OCI-LY7 (cell line): ENCODE results near the gene KCNG4. TPM values are rescaled to one million over a fixed set of nuclear protein-coding genes. Genes with fewer than 3 reads are reported as not detected.

ENCODE experiments used
- BruUV-seq: library from RNA; stranded (reverse); fragments of 400-500 nt; replicated peaks from 2 replicates; lab custom pipeline; 2021; lab: Mats Ljungman, UMichigan
- CTCF ChIA-PET: fragments of 300-600 bp; sonication (Branson Sonifier 250); formaldehyde crosslinking; loops from one replicate; lab custom pipeline; 2022; ENCODE audit warnings: antibody characterized with exemption; ENCODE audit not compliant: unreplicated experiment; lab: Charles Lee
- POLR2A ChIA-PET: fragments of 300-600 bp; sonication (Branson Sonifier 250); formaldehyde crosslinking; loops from one replicate; lab custom pipeline; 2022; ENCODE audit warnings: antibody characterized with exemption; lab: Charles Lee
- DNase-seq: peaks from one replicate; pipeline ENCODE4 v3.0.0-alpha.2; 2015; ENCODE audit warnings: low spot score
- H2AFZ ChIP-seq: fragments of 200-600 bp; sonication (generic), shearing (Covaris generic); 2 replicates; pipeline ENCODE4 v1.6.1; 2014; ENCODE audit warnings: mild to moderate bottlenecking, antibody characterized with exemption, low read length, moderate library complexity
- H3K27ac ChIP-seq: fragments of 200-600 bp; sonication (generic); 2 replicates; pipeline ENCODE4 v1.5.1; 2014; ENCODE audit warnings: mixed run types, low read depth, mild to moderate bottlenecking, moderate library complexity, low read length, inconsistent platforms; ENCODE audit not compliant: poor library complexity, severe bottlenecking
- H3K36me3 ChIP-seq: fragments of 200-600 bp; sonication (generic); 2 replicates; pipeline ENCODE4 v1.6.1; 2014; ENCODE audit warnings: mild to moderate bottlenecking, antibody characterized with exemption, low read length, moderate library complexity, mixed read lengths; ENCODE audit not compliant: insufficient read depth
- H3K4me1 ChIP-seq: fragments of 200-600 bp; sonication (generic); 2 replicates; pipeline ENCODE4 v1.5.1; 2014; ENCODE audit warnings: mild to moderate bottlenecking, low read length; ENCODE audit not compliant: insufficient read depth, poor library complexity, severe bottlenecking
- H3K4me2 ChIP-seq: fragments of 200-600 bp; sonication (generic); 2 replicates; pipeline ENCODE4 v1.6.1; 2014; ENCODE audit warnings: mild to moderate bottlenecking, low read length
- H3K4me3 ChIP-seq: fragments of 200-600 bp; sonication (generic); 2 replicates; pipeline ENCODE4 v1.5.1; 2014; ENCODE audit warnings: mild to moderate bottlenecking, low read depth, low read length; ENCODE audit not compliant: poor library complexity, severe bottlenecking
- H3K79me2 ChIP-seq: fragments of 200-600 bp; sonication (generic); 2 replicates; pipeline ENCODE4 v1.6.1; 2016; ENCODE audit warnings: low read depth, mild to moderate bottlenecking, low read length, moderate library complexity, mixed read lengths; ENCODE audit not compliant: insufficient read depth
- H3K9me2 ChIP-seq: fragments of 200-600 bp; sonication (generic); 2 replicates; pipeline ENCODE4 v1.6.1; 2016; ENCODE audit warnings: mild to moderate bottlenecking, low read length, mixed read lengths; ENCODE audit not compliant: insufficient read depth
- H3K9me3 ChIP-seq: fragments of 200-600 bp; sonication (generic); 2 replicates; pipeline ENCODE4 v1.6.1; 2014; ENCODE audit warnings: mild to moderate bottlenecking, mixed run types, low read length, mixed read lengths
- H4K20me1 ChIP-seq: fragments of 200-600 bp; sonication (generic); 2 replicates; pipeline ENCODE4 v1.6.1; 2014; ENCODE audit warnings: mild to moderate bottlenecking, antibody characterized with exemption, low read length, moderate library complexity, mixed read lengths; ENCODE audit not compliant: insufficient read depth
- EZH2phosphoT487 ChIP-seq: fragments of 200-600 bp; sonication (generic); IDR thresholded peaks from 2 replicates; pipeline ENCODE4 v1.6.1; 2018; ENCODE audit warnings: low read depth, borderline replicate concordance, mild to moderate bottlenecking, mixed run types, antibody characterized with exemption, low read length, moderate library complexity, mixed read lengths
- intact Hi-C: fragments of 100-400 bp; cut with micrococcal nuclease; formaldehyde crosslinking; loops from one replicate; pipeline ENCODE4 v1.10.0; 2022; ENCODE audit not compliant: unreplicated experiment
- total RNA-seq, 2 experiments: library from RNA; depleted of rRNA in 1 of 2; stranded (reverse); fragments of >200 nt in 1 of 2; shearing (Covaris generic) in 1 of 2; gene quantifications; 2 replicates each; pipeline ENCODE4 v1.2.3, GENCODE V29; 2014 to 2022
- TF ChIP-seq, protein P1 (sequence below): fragments of 200-600 bp; sonication (generic); conservative IDR thresholded peaks from 2 replicates; pipeline ENCODE4 v1.5.1; 2014; ENCODE audit warnings: mild to moderate bottlenecking, antibody characterized with exemption, low read length, moderate library complexity, mixed read lengths

The KCNG4 gene
- total RNA-seq, 2 experiments from 2014 or later = not detected

DNA sequence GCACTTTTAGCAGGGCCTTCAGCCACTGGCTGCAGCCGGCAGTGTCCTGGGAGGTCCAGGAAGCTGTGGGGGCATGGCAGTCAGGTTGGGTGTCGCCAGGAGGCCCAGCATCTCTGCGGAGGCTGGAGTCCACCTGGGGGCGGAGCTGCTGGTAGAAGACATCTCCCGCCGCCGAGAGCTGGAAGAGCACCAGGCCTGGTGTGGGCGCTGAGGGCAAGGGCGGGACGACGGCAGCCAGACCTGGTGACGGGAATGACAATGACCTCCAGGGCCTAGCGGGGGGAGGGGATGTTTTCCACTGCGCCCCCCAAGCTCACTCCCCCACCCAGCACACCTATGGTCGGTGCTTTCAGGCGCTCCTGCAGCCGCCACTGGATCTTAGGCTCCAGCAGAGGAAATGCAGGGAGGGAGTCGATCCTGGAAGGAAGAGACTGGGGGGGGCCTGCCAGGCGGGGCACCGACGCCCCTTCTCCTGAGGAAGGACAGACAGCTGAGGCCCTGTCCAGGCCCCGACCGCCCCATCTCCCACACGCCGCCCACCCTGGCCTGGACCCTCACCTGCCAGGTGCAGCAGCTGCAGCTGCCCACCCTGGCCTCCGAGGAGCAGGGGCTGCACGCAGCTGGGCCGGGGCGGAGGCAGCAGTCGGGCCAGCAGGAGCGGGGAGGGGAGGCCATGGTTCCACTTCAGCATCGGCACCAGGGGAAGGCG lies 60.0 kb downstream of the KCNG4 start:
- no peak overlapping the region for H2AFZ ChIP-seq
- no peak overlapping the region for H3K4me3 ChIP-seq
- H3K9me2 ChIP-seq = no peaks in the 10 kb centered on the region
- peaks cover 2% of the 10 kb centered on the region; the same call in 1 of the 2 replicates for H3K79me2 ChIP-seq
- no TSS peak for BruUV-seq
- POLR2A ChIA-PET = no interaction called here
- CTCF ChIA-PET = no interaction called here
- H3K9me3 ChIP-seq = no peaks in the 10 kb centered on the region
- H4K20me1 ChIP-seq = no peaks in the 10 kb centered on the region; the same call in 1 of the 2 replicates
- intact Hi-C loops = loop anchor here (10.0 kb wide), 1 partner anchor 225 kb away; the partner anchor contains the start of gene OSGIN1
- no peak for DNase-seq
- no peak for TF ChIP-seq EZH2phosphoT487
- TF ChIP-seq, protein P1, sequence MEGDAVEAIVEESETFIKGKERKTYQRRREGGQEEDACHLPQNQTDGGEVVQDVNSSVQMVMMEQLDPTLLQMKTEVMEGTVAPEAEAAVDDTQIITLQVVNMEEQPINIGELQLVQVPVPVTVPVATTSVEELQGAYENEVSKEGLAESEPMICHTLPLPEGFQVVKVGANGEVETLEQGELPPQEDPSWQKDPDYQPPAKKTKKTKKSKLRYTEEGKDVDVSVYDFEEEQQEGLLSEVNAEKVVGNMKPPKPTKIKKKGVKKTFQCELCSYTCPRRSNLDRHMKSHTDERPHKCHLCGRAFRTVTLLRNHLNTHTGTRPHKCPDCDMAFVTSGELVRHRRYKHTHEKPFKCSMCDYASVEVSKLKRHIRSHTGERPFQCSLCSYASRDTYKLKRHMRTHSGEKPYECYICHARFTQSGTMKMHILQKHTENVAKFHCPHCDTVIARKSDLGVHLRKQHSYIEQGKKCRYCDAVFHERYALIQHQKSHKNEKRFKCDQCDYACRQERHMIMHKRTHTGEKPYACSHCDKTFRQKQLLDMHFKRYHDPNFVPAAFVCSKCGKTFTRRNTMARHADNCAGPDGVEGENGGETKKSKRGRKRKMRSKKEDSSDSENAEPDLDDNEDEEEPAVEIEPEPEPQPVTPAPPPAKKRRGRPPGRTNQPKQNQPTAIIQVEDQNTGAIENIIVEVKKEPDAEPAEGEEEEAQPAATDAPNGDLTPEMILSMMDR = no peak
- no peak overlapping the region for H3K4me2 ChIP-seq
- H3K36me3 ChIP-seq = peaks cover 57% of the 10 kb centered on the region
- H3K27ac ChIP-seq = no peak overlapping the region
- H3K4me1 ChIP-seq = no peaks in the 10 kb centered on the region

DNA sequence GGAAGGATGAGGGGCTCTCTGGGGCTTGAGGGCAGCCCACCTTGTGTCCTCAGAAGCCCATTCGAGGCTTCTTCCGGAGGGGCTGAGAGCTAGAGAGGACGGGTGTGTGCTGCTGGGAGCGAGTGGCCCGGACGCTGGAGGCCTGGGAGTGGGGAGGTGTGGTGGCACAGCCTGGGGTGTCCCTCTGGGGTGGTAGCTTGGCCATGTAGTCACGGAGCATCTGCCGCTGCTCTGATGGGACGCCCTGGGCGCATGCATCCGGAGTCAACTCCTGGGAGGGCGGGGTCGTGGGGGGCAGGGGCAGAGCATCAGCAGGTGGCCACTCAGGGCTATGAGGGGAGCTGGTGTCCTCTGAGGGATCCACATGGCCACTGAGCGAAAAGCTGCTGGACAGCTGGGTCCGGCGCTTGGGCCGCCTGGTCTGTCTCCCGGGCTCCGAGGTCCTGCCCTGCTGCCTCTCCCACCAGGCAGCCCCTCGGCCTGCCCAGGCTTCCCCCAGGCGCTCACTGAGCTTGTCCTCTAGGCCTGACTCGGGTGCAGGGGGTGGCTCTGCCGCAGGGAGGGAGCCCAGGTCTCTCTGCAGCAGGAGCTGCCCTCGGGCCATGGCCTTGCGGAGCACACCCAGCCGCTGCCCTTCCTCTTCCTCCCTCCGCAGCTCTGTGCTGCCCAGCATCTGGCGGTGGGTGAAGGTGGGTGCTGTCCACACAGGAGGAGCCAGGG lies 60.8 kb downstream of the KCNG4 start:
- no peaks in the 10 kb centered on the region for H3K79me2 ChIP-seq
- POLR2A ChIA-PET = no interaction called here
- no peak for TF ChIP-seq EZH2phosphoT487
- TF ChIP-seq, protein P1 = no peak
- CTCF ChIA-PET = no interaction called here
- no peak overlapping the region for H3K27ac ChIP-seq
- no peaks in the 10 kb centered on the region for H3K9me2 ChIP-seq
- no peaks in the 10 kb centered on the region for H3K4me1 ChIP-seq
- no peaks in the 10 kb centered on the region for H3K9me3 ChIP-seq
- H2AFZ ChIP-seq = no peak overlapping the region
- H3K4me3 ChIP-seq = no peak overlapping the region
- H4K20me1 ChIP-seq = no peaks in the 10 kb centered on the region; the same call in 1 of the 2 replicates
- BruUV-seq = no TSS peak
- peaks cover 49% of the 10 kb centered on the region for H3K36me3 ChIP-seq
- intact Hi-C loops = loop anchor here (10.0 kb wide), 1 partner anchor 224 kb away; the partner anchor contains the start of gene OSGIN1
- DNase-seq = no peak
- no peak overlapping the region for H3K4me2 ChIP-seq
